WTC11 (cell line): Measurements from ENCODE around the gene SEC22A.

ENCODE experiments used
- TEAD1 ChIP-seq: sonication (generic); formaldehyde crosslinking; IDR thresholded peaks from 2 replicates; pipeline ENCODE4 v1.8.0; 2022; ENCODE audit warnings: mild to moderate bottlenecking, missing genetic modification reagents
- TF ChIP-seq, protein P1 (sequence below): fragments of 200-600 bp; IDR thresholded peaks from 2 replicates; pipeline ENCODE4 v1.8.0; 2022; ENCODE audit warnings: antibody characterized with exemption
- TF ChIP-seq, protein P2 (sequence below): sonication (generic); formaldehyde crosslinking; IDR thresholded peaks from 2 replicates; pipeline ENCODE4 v1.8.0; 2022; ENCODE audit warnings: missing genetic modification reagents
- TF ChIP-seq, protein P3 (sequence below): sonication (generic); formaldehyde crosslinking; IDR thresholded peaks from 2 replicates; pipeline ENCODE4 v1.8.1; 2023; ENCODE audit warnings: mild to moderate bottlenecking, moderate library complexity, missing genetic modification reagents
- TF ChIP-seq, protein P4 (sequence below): fragments of 250-450 bp; sonication (Bioruptor Pico); IDR thresholded peaks from 2 replicates; pipeline ENCODE4 v1.9.0; 2021; ENCODE audit warnings: mild to moderate bottlenecking
- TF ChIP-seq, protein P5 (sequence below): sonication (generic); formaldehyde crosslinking; conservative IDR thresholded peaks from 2 replicates; pipeline ENCODE4 v1.8.1; 2022; ENCODE audit warnings: mild to moderate bottlenecking, missing genetic modification reagents

DNA sequence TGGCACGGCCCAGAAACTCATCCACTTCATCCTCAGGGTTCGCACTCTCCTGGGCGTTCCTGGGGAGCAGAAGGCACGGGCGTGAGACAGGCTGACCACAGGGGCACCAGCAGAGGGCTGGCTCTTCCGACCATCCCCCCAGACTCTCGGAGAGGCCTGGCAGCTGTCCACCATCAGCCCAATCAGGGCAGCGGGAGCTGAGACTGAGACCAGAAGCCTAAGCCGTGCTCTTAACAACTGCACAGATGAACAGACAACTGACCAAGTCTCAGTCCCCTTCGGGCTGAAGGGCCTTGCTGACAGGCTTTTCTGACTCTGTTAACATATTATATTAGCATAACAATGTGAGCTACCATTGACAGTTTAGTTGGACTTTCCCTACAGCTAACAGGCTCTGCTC lies 118.0 kb downstream of the SEC22A start:
- TF ChIP-seq, protein P1, sequence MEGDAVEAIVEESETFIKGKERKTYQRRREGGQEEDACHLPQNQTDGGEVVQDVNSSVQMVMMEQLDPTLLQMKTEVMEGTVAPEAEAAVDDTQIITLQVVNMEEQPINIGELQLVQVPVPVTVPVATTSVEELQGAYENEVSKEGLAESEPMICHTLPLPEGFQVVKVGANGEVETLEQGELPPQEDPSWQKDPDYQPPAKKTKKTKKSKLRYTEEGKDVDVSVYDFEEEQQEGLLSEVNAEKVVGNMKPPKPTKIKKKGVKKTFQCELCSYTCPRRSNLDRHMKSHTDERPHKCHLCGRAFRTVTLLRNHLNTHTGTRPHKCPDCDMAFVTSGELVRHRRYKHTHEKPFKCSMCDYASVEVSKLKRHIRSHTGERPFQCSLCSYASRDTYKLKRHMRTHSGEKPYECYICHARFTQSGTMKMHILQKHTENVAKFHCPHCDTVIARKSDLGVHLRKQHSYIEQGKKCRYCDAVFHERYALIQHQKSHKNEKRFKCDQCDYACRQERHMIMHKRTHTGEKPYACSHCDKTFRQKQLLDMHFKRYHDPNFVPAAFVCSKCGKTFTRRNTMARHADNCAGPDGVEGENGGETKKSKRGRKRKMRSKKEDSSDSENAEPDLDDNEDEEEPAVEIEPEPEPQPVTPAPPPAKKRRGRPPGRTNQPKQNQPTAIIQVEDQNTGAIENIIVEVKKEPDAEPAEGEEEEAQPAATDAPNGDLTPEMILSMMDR = no peak
- no peak for TF ChIP-seq TEAD1 (CRISPR knock-in tag)
- TF ChIP-seq, protein P2, sequence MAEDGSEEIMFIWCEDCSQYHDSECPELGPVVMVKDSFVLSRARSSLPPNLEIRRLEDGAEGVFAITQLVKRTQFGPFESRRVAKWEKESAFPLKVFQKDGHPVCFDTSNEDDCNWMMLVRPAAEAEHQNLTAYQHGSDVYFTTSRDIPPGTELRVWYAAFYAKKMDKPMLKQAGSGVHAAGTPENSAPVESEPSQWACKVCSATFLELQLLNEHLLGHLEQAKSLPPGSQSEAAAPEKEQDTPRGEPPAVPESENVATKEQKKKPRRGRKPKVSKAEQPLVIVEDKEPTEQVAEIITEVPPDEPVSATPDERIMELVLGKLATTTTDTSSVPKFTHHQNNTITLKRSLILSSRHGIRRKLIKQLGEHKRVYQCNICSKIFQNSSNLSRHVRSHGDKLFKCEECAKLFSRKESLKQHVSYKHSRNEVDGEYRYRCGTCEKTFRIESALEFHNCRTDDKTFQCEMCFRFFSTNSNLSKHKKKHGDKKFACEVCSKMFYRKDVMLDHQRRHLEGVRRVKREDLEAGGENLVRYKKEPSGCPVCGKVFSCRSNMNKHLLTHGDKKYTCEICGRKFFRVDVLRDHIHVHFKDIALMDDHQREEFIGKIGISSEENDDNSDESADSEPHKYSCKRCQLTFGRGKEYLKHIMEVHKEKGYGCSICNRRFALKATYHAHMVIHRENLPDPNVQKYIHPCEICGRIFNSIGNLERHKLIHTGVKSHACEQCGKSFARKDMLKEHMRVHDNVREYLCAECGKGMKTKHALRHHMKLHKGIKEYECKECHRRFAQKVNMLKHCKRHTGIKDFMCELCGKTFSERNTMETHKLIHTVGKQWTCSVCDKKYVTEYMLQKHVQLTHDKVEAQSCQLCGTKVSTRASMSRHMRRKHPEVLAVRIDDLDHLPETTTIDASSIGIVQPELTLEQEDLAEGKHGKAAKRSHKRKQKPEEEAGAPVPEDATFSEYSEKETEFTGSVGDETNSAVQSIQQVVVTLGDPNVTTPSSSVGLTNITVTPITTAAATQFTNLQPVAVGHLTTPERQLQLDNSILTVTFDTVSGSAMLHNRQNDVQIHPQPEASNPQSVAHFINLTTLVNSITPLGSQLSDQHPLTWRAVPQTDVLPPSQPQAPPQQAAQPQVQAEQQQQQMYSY (CRISPR knock-in tag) = no peak
- TF ChIP-seq, protein P3, sequence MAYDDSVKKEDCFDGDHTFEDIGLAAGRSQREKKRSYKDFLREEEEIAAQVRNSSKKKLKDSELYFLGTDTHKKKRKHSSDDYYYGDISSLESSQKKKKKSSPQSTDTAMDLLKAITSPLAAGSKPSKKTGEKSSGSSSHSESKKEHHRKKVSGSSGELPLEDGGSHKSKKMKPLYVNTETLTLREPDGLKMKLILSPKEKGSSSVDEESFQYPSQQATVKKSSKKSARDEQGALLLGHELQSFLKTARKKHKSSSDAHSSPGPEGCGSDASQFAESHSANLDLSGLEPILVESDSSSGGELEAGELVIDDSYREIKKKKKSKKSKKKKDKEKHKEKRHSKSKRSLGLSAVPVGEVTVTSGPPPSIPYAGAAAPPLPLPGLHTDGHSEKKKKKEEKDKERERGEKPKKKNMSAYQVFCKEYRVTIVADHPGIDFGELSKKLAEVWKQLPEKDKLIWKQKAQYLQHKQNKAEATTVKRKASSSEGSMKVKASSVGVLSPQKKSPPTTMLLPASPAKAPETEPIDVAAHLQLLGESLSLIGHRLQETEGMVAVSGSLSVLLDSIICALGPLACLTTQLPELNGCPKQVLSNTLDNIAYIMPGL (CRISPR knock-in tag) = no peak
- TF ChIP-seq, protein P4, sequence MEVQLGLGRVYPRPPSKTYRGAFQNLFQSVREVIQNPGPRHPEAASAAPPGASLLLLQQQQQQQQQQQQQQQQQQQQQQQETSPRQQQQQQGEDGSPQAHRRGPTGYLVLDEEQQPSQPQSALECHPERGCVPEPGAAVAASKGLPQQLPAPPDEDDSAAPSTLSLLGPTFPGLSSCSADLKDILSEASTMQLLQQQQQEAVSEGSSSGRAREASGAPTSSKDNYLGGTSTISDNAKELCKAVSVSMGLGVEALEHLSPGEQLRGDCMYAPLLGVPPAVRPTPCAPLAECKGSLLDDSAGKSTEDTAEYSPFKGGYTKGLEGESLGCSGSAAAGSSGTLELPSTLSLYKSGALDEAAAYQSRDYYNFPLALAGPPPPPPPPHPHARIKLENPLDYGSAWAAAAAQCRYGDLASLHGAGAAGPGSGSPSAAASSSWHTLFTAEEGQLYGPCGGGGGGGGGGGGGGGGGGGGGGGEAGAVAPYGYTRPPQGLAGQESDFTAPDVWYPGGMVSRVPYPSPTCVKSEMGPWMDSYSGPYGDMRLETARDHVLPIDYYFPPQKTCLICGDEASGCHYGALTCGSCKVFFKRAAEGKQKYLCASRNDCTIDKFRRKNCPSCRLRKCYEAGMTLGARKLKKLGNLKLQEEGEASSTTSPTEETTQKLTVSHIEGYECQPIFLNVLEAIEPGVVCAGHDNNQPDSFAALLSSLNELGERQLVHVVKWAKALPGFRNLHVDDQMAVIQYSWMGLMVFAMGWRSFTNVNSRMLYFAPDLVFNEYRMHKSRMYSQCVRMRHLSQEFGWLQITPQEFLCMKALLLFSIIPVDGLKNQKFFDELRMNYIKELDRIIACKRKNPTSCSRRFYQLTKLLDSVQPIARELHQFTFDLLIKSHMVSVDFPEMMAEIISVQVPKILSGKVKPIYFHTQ (CRISPR knock-in tag) = no peak
- TF ChIP-seq, protein P5, sequence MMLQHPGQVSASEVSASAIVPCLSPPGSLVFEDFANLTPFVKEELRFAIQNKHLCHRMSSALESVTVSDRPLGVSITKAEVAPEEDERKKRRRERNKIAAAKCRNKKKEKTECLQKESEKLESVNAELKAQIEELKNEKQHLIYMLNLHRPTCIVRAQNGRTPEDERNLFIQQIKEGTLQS = no peak
